ENCODE data around the gene VPS13A.

VPS13A gene

GRCh38 chr9:77460938-77461337 lies 283.6 kb downstream of the VPS13A start:
- no peak for DNase-seq (ENCODE audit: low spot score)

- no peak for DNase-seq (ENCODE audit: low spot score)
Observed at GRCh38 chr9:77462066-77462465, 284.7 kb downstream of the VPS13A start.

GRCh38 chr9:77463151-77463550 lies 285.8 kb downstream of the VPS13A start:
- no peak for DNase-seq (ENCODE audit: low spot score)

GRCh38 chr9:77464661-77465060 lies 287.3 kb downstream of the VPS13A start:
- no peak for DNase-seq (ENCODE audit: low spot score)

- DNase-seq (ENCODE audit: low spot score): no peak
Observed at GRCh38 chr9:77469515-77470231, 292.3 kb downstream of the VPS13A start.

All from NAMALWA (cell line).